ENCODE data around the gene MYLK.
"Not testable (repeated sequence)": the region's sequence is repeated elsewhere in the genome, so short reads cannot be mapped to it uniquely, and the experiment has no call there.

The MYLK gene

DNA sequence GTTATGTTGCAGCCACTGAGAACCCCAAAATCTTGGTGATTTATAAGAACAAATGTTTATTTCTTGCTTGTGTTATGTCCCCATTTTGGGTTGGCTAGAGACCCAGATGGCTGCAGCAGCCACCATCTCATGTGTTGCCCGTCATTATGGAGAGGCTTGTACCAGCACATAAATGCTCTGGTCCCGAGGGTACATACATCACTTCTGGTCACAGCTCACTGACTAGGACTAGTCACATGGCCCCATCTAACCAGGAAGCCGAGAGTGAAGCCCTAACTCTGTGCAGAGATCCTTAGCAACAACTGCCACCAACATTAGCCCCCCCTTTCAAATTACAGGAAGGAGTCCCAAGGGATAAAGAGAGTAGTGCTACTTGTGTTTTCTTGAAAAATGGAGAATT lies 273.8 kb downstream of the MYLK start:
- DNase-seq (ENCODE audit: extremely low read depth, insufficient read length): no peak
- Histone ChIP-seq H3K27me3 (replicated peaks; ENCODE audit: control insufficient read depth, insufficient read depth, low read length) (no peaks in the 10 kb centered on the region), H3K4me3 (replicated peaks; ENCODE audit: low read depth, low read length) (no peak overlapping the region), H3K36me3 (ENCODE audit: control insufficient read depth, insufficient read depth, low read length) (no peaks in the 10 kb centered on the region; the same call in 1 of the 2 replicates)
- TF ChIP-seq, protein P1, sequence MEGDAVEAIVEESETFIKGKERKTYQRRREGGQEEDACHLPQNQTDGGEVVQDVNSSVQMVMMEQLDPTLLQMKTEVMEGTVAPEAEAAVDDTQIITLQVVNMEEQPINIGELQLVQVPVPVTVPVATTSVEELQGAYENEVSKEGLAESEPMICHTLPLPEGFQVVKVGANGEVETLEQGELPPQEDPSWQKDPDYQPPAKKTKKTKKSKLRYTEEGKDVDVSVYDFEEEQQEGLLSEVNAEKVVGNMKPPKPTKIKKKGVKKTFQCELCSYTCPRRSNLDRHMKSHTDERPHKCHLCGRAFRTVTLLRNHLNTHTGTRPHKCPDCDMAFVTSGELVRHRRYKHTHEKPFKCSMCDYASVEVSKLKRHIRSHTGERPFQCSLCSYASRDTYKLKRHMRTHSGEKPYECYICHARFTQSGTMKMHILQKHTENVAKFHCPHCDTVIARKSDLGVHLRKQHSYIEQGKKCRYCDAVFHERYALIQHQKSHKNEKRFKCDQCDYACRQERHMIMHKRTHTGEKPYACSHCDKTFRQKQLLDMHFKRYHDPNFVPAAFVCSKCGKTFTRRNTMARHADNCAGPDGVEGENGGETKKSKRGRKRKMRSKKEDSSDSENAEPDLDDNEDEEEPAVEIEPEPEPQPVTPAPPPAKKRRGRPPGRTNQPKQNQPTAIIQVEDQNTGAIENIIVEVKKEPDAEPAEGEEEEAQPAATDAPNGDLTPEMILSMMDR (IDR thresholded peaks at IDR 0.05; ENCODE audit: insufficient read depth, low read length, poor library complexity, severe bottlenecking): no peak

DNA sequence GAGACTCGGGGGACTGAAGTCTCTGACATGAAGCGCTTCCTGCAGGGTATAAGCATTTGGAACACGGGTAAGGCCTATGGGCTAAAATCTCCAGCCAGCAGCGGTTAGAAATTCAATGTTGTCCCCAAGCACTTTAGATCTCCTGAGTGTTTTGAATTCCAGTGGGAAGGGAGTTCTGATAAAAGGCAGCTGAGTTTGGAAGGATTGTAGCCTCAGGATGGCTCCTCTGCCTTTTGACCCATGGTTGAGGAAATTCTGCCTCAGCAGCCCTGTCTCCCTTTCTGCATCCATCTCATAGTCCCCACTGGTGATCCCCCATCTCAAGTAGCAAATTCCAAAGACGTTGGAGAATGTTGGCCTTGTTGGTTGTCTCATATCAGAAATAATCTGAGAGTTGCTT lies 275.1 kb downstream of the MYLK start:
- Histone ChIP-seq H3K4me3 (replicated peaks; ENCODE audit: low read depth, low read length) (no peak overlapping the region), H3K27me3 (replicated peaks; ENCODE audit: control insufficient read depth, insufficient read depth, low read length) (no peaks in the 10 kb centered on the region), H3K36me3 (ENCODE audit: control insufficient read depth, insufficient read depth, low read length) (no peaks in the 10 kb centered on the region; the same call in 1 of the 2 replicates)
- DNase-seq (ENCODE audit: extremely low read depth, insufficient read length): no peak
- TF ChIP-seq, protein P1 (IDR thresholded peaks at IDR 0.05; ENCODE audit: insufficient read depth, low read length, poor library complexity, severe bottlenecking): no peak

DNA sequence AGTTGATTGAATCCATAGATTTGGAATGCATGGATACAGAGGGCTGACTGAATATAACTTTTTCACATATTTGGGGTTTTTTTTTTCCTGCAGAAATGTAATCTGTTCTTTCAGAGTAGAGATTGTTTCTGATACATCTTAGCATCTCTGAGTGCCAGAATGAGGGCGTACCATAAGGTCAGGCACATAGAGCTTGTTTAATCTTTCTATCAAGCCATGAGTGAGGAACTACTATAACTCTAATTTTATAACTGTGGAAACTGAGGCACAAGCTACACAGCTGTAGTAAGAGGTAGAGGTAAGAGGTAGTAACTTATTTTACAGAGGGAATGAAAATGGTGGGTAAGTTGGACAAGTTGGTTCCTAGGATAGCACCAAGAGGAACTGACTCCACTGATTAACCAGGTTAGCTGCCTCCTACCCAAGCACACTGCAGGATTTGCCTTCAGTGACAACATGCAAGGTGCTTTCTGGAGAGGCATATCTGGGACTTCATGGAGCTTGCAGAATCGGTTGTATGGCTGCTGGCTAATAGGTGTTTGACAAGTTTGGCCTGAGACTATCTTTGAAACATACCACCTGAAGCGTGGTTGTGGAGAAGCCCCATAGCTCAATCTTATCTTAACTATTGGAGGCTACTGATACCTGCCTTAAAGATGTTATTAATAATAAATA lies 275.7 kb downstream of the MYLK start:
- no peak overlapping the region for H3K4me3 ChIP-seq (replicated peaks; ENCODE audit: low read depth, low read length)
- H3K27me3 ChIP-seq (replicated peaks; ENCODE audit: control insufficient read depth, insufficient read depth, low read length): no peaks in the 10 kb centered on the region
- no peak for DNase-seq (ENCODE audit: extremely low read depth, insufficient read length)
- no peaks in the 10 kb centered on the region; the same call in 1 of the 2 replicates for H3K36me3 ChIP-seq (ENCODE audit: control insufficient read depth, insufficient read depth, low read length)
- TF ChIP-seq, protein P1 (IDR thresholded peaks at IDR 0.05; ENCODE audit: insufficient read depth, low read length, poor library complexity, severe bottlenecking): no peak

DNA sequence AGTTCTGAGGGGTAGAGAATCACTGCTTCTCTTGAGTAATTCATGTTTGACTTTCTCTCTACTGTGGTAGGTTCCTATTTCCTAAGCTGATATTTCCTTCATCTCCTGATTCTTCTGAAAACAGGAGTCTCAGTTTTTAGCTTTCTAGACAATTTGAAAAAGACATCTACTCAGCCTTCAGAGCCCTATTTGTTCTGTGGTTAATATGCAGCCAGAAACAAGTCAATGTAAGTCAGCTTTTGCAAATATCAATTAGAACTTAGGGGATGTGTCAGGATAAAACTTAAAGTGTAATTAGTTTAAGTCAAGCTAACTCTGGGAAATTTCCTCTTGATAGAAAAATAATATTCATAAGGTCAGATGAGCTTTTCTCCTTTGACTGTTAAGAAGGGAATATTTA lies 277.6 kb downstream of the MYLK start:
- H3K4me3 ChIP-seq (replicated peaks; ENCODE audit: low read depth, low read length): no peak overlapping the region
- H3K36me3 ChIP-seq (ENCODE audit: control insufficient read depth, insufficient read depth, low read length): no peaks in the 10 kb centered on the region; the same call in 1 of the 2 replicates
- no peaks in the 10 kb centered on the region for H3K27me3 ChIP-seq (replicated peaks; ENCODE audit: control insufficient read depth, insufficient read depth, low read length)
- TF ChIP-seq, protein P1 (IDR thresholded peaks at IDR 0.05; ENCODE audit: insufficient read depth, low read length, poor library complexity, severe bottlenecking): no peak
- no peak for DNase-seq (ENCODE audit: extremely low read depth, insufficient read length)

DNA sequence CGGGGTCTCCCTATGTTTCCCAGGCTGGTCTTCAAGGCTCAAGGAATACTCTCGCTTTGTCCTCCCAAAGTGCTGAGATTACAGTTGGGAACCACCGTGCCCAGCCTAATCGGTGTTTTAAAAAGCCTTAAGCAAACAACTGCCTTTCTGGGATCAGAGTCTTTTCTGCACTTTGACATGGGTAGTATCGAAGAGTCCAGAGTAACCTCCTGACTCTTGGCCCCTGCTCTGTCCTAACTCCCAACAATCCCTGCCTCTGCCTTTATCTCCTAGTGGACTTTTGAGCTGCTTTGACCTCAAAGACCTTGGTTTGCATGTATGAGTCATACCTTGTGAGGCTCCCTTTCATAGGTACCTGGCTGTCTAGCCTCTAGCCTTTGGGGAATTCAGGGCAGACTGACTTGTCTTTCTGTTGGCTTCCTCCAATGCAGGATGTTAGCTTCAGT lies 278.3 kb downstream of the MYLK start:
- Histone ChIP-seq H3K36me3 (ENCODE audit: control insufficient read depth, insufficient read depth, low read length) (no peaks in the 10 kb centered on the region; the same call in 1 of the 2 replicates), H3K27me3 (replicated peaks; ENCODE audit: control insufficient read depth, insufficient read depth, low read length) (no peaks in the 10 kb centered on the region), H3K4me3 (replicated peaks; ENCODE audit: low read depth, low read length) (no peak overlapping the region)
- no peak for DNase-seq (ENCODE audit: extremely low read depth, insufficient read length)
- TF ChIP-seq, protein P1 (IDR thresholded peaks at IDR 0.05; ENCODE audit: insufficient read depth, low read length, poor library complexity, severe bottlenecking): no peak

DNA sequence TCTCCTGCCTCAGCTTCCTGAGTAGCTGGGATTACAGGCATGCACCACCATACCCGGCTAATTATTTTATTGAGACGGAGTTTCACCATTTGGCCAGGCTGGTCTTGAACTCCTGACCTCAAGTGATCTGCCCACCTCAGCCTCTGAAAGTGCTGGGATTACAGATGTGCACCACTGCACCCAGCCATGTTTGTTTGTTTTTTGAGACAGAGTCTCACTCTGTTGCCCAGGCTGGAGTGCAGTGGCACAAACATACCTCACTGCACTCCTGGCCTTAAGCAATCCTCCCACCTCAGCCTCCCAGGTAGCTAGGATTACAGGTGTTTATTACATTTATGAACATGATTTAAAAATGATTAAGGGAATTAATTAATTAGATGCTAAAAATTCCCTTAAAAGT lies 281.0 kb downstream of the MYLK start:
- H3K27me3 ChIP-seq (replicated peaks; ENCODE audit: control insufficient read depth, insufficient read depth, low read length); DNase-seq (ENCODE audit: extremely low read depth, insufficient read length); H3K36me3 ChIP-seq (ENCODE audit: control insufficient read depth, insufficient read depth, low read length); H3K4me3 ChIP-seq (replicated peaks; ENCODE audit: low read depth, low read length): not testable (repeated sequence)

Data from GM06990 (cell line).